Right kidney (tissue), 1 donor: ENCODE measurements around the gene IGF1R.

Source experiments
- DNase-seq: peaks from one replicate; pipeline ENCODE4 v3.0.0-alpha.2; 2016

The IGF1R gene

GRCh38 chr15:98776607-98777281 is 128.4 kb downstream of the IGF1R start:
- peak; percentile 66 for DNase-seq

- no peak for DNase-seq
These were observed 129.1 kb downstream of the IGF1R start for GRCh38 chr15:98777426-98777825.

- DNase-seq, result no peak
These were observed 130.1 kb downstream of the IGF1R start for GRCh38 chr15:98778263-98778959.

GRCh38 chr15:98778960-98779359 is 130.6 kb downstream of the IGF1R start:
- DNase-seq, result no peak

GRCh38 chr15:98779463-98780071 is 131.2 kb downstream of the IGF1R start:
- DNase-seq, result peak; percentile 69

- no peak for DNase-seq
These were observed 133.5 kb downstream of the IGF1R start for GRCh38 chr15:98781838-98782237.

- DNase-seq, result no peak
These were observed 134.5 kb downstream of the IGF1R start for GRCh38 chr15:98782801-98783200.

- DNase-seq, result no peak
These were observed 137.1 kb downstream of the IGF1R start for GRCh38 chr15:98785431-98785806.

GRCh38 chr15:98785807-98786621 is 137.7 kb downstream of the IGF1R start:
- DNase-seq, result no peak

GRCh38 chr15:98786717-98787116 is 138.4 kb downstream of the IGF1R start:
- no peak for DNase-seq

GRCh38 chr15:98787194-98787593 is 138.9 kb downstream of the IGF1R start:
- no peak for DNase-seq

- DNase-seq, result no peak
These were observed 139.8 kb downstream of the IGF1R start for GRCh38 chr15:98787936-98788757.

GRCh38 chr15:98789020-98789419 is 140.7 kb downstream of the IGF1R start:
- no peak for DNase-seq

GRCh38 chr15:98790270-98790669 is 141.9 kb downstream of the IGF1R start:
- no peak for DNase-seq

- no peak for DNase-seq
These were observed 142.8 kb downstream of the IGF1R start for GRCh38 chr15:98791046-98791701.

- no peak for DNase-seq
These were observed 143.8 kb downstream of the IGF1R start for GRCh38 chr15:98792117-98792516.

GRCh38 chr15:98794211-98794610 is 145.9 kb downstream of the IGF1R start:
- no peak for DNase-seq

- DNase-seq, result no peak
These were observed 146.4 kb downstream of the IGF1R start for GRCh38 chr15:98794748-98795147.

- no peak for DNase-seq
These were observed 147.6 kb downstream of the IGF1R start for GRCh38 chr15:98795980-98796379.

GRCh38 chr15:98796685-98797357 is 148.5 kb downstream of the IGF1R start:
- DNase-seq, result no peak

- DNase-seq, result no peak
These were observed 150.1 kb downstream of the IGF1R start for GRCh38 chr15:98798375-98798893.
